ENCODE results near the gene ZBTB7C. TPM values are rescaled to one million over a fixed set of nuclear protein-coding genes. Genes with fewer than 3 reads are reported as not detected.
A peak's percentile ranks its signal among the peaks of the same experiment; 100 is the strongest.

ZBTB7C gene
- polyA plus RNA-seq, 1 donor: 1.7 TPM

DNA sequence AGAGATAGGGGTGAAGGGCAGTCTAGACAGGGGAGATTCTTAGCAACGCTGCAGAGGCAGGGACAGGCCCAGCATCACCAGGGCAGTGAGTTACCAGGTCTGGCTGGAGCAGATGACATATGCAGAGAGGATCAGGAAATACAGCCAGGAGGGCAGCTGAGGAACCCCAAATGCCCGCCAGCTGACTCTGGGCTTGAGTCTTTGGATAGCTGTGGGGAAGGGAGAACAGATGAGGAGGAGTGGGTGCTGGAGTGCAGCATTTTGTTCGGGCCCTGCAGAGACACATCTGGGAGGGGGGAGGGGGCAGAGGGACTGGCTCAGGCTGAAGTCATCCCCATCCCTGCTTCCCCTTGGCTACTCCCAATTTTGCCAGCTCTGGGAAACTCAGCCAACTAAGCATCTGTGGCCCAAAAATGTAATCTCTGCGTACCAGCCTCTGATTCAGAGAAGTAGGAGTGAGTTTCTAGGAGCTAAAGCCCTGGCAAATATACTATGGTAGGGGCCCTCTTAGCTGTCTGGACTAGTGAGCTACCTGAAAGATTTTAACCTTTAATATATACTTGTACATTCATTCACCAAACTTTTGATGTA is 214.5 kb downstream of the ZBTB7C start:
- DNase-seq: no peak
- no CpG with 5 or more reads among the region's 4 CpGs for WGBS (ENCODE audit: insufficient coverage, low lambda C conversion rate)
- no peak overlapping the region for H3K27ac ChIP-seq (ENCODE audit: low read length)
- H3K9me3 ChIP-seq (ENCODE audit: control insufficient read depth, low read depth, low read length): no peaks in the 10 kb centered on the region
- no peak overlapping the region for H3K4me3 ChIP-seq (ENCODE audit: low read length)
- no peaks in the 10 kb centered on the region for H3K36me3 ChIP-seq (ENCODE audit: control insufficient read depth, insufficient read depth, low read length)
- peaks cover 2% of the 10 kb centered on the region for H3K4me1 ChIP-seq (ENCODE audit: control insufficient read depth, insufficient read depth, low read length)
- peaks cover 7% of the 10 kb centered on the region for H3K27me3 ChIP-seq (ENCODE audit: control insufficient read depth, insufficient read depth, low read length)

DNA sequence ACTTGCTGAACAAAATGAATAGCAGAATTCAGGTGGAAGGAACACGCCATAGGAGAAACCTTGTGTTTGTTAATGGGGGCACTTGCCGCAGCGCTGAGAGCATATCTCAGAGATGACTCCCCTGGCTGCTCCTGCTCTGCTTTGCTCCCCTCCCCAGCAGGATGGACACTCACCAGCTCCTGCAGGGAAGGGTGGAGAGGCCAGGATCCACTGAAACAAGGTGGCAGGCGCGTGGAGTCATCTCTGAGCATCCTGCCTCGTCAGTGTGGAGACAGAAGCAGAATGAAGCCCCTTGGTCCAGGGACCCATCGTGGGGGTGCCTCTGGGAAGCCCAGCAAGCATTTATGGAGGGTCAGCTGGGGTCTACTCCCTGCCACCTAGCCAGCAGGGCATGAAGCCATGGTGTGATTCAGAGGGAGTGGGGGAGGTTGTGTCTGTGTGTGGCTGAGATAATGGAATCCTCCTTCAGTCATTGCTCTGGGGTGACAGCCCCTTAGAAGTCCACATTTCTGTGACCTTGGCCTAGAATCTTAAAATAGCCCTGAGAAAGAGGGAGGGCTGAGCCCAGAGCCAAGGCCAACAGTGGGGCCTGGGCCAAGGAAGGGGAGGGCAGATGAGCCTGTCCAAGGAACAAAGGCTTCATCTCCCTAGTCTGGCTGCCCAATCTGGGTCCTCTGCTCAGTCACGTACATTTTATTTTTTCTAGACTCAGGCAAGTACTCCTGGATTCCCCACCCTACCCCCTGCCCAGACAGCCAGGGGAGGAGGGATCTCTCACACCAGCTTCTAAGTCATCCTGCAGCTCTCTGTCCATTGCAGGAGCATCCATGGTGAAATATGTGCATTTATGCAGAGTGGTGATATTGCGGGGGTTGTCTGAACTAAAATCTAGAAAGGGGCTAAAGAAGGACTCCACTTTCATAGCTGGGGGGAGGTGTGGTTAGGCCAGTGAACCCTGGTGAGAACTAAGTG is 215.4 kb downstream of the ZBTB7C start:
- Histone ChIP-seq H3K4me3 (ENCODE audit: low read length) (no peak overlapping the region), H3K4me1 (ENCODE audit: control insufficient read depth, insufficient read depth, low read length) (no peaks in the 10 kb centered on the region), H3K36me3 (ENCODE audit: control insufficient read depth, insufficient read depth, low read length) (no peaks in the 10 kb centered on the region), H3K27me3 (ENCODE audit: control insufficient read depth, insufficient read depth, low read length) (peaks cover 7% of the 10 kb centered on the region), H3K9me3 (ENCODE audit: control insufficient read depth, low read depth, low read length) (no peaks in the 10 kb centered on the region), H3K27ac (ENCODE audit: low read length) (no peak overlapping the region)
- WGBS (ENCODE audit: insufficient coverage, low lambda C conversion rate): no CpG with 5 or more reads among the region's 9 CpGs
- DNase-seq: no peak

DNA sequence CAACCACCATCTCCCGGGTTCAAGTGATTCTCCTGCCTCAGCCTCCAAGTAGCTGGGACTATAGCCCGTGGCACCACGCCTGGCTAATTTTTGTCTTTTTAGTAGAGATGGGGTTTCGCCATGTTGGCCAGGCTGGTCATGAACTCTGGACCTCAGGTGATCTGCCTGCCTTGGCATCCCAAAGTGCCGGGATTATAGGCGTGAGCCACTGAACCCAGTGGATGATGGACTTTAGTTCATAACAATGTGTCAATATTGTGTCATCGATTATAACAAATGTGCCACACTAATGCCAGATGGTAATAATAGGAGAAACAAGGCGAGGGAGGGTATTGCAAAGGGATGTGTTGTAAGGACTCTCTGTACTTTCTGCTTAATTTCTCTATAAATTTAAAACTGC is 216.6 kb downstream of the ZBTB7C start:
- Histone ChIP-seq H3K36me3 (ENCODE audit: control insufficient read depth, insufficient read depth, low read length) (no peaks in the 10 kb centered on the region), H3K27me3 (ENCODE audit: control insufficient read depth, insufficient read depth, low read length) (peaks cover 2% of the 10 kb centered on the region), H3K4me3 (ENCODE audit: low read length) (no peak overlapping the region), H3K4me1 (ENCODE audit: control insufficient read depth, insufficient read depth, low read length) (no peaks in the 10 kb centered on the region), H3K27ac (ENCODE audit: low read length) (no peak overlapping the region), H3K9me3 (ENCODE audit: control insufficient read depth, low read depth, low read length) (no peaks in the 10 kb centered on the region)
- no CpG with 5 or more reads among the region's 8 CpGs for WGBS (ENCODE audit: insufficient coverage, low lambda C conversion rate)
- DNase-seq: no peak

DNA sequence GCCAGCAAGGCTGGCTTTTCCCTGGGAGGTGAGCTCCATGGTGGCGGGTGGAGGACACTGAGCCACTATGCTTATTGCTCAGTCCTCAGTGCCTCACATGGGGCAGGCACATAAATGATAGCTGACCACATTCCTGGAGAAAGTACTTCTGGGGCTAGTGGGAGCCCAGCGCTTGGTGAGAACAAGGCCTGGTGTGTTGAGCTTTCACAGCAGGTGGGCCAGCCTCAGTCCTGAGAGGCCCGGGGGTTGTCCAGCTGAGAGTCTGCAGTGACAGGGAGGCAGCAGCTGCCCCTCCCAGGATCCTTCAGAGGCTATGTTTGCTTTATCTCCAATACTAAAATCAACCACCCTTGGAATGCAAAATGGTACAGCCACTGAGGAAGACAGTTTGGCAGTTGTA is 217.7 kb downstream of the ZBTB7C start:
- DNase-seq: no peak
- no CpG with 5 or more reads among the region's 3 CpGs for WGBS (ENCODE audit: insufficient coverage, low lambda C conversion rate)
- Histone ChIP-seq H3K27me3 (ENCODE audit: control insufficient read depth, insufficient read depth, low read length) (no peaks in the 10 kb centered on the region), H3K36me3 (ENCODE audit: control insufficient read depth, insufficient read depth, low read length) (no peaks in the 10 kb centered on the region), H3K9me3 (ENCODE audit: control insufficient read depth, low read depth, low read length) (no peaks in the 10 kb centered on the region), H3K4me1 (ENCODE audit: control insufficient read depth, insufficient read depth, low read length) (no peaks in the 10 kb centered on the region), H3K4me3 (ENCODE audit: low read length) (no peak overlapping the region), H3K27ac (ENCODE audit: low read length) (no peak overlapping the region)

DNA sequence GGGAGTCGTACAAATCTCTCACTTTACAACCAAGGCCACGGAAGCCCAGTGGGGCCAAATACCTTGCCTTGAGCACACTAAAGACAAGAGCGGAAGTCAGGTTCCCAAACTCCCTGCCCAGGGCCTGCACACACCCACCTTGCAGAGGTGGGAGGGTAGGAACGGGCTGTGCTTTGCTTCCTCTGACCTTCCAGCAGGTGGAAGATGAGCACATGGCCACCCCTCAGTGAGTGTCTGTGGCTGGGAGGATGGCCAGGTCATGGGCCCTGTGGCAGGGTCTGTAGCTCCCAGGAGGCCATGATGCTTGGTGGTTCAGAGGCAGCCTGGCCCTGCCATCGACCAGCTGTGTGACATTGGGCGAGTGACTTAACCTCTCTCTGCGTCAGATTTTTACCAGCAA is 218.2 kb downstream of the ZBTB7C start:
- no peak for DNase-seq
- Histone ChIP-seq H3K27ac (ENCODE audit: low read length) (no peak overlapping the region), H3K36me3 (ENCODE audit: control insufficient read depth, insufficient read depth, low read length) (no peaks in the 10 kb centered on the region), H3K4me1 (ENCODE audit: control insufficient read depth, insufficient read depth, low read length) (no peaks in the 10 kb centered on the region), H3K4me3 (ENCODE audit: low read length) (no peak overlapping the region), H3K9me3 (ENCODE audit: control insufficient read depth, low read depth, low read length) (no peaks in the 10 kb centered on the region), H3K27me3 (ENCODE audit: control insufficient read depth, insufficient read depth, low read length) (no peaks in the 10 kb centered on the region)
- no CpG with 5 or more reads among the region's 7 CpGs for WGBS (ENCODE audit: insufficient coverage, low lambda C conversion rate)

DNA sequence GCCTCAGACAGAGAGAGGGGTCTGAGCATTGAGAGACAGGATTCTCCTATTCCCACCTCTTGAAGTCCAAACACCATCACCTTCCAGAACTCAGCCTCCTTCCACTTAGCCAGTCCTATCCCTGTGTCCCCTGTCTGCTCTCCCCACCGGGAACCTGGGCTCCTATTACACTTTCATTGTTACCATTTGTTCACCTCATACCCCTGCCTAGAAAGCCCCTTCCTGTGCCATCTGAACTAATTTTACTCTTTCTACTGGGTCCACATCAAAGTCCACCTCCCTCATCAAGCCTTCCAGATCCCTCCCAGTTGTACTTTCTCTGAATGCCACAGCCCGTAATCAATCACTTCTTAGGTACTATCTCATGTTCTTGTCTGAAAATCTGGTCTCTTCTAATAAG is 220.6 kb downstream of the ZBTB7C start:
- no peaks in the 10 kb centered on the region for H3K27me3 ChIP-seq (ENCODE audit: control insufficient read depth, insufficient read depth, low read length)
- no CpG with 5 or more reads among the region's 2 CpGs for WGBS (ENCODE audit: insufficient coverage, low lambda C conversion rate)
- H3K4me3 ChIP-seq (ENCODE audit: low read length): no peak overlapping the region
- no peak for DNase-seq
- no peak overlapping the region for H3K27ac ChIP-seq (ENCODE audit: low read length)
- H3K9me3 ChIP-seq (ENCODE audit: control insufficient read depth, low read depth, low read length): no peaks in the 10 kb centered on the region
- no peaks in the 10 kb centered on the region for H3K4me1 ChIP-seq (ENCODE audit: control insufficient read depth, insufficient read depth, low read length)
- no peaks in the 10 kb centered on the region for H3K36me3 ChIP-seq (ENCODE audit: control insufficient read depth, insufficient read depth, low read length)

DNA sequence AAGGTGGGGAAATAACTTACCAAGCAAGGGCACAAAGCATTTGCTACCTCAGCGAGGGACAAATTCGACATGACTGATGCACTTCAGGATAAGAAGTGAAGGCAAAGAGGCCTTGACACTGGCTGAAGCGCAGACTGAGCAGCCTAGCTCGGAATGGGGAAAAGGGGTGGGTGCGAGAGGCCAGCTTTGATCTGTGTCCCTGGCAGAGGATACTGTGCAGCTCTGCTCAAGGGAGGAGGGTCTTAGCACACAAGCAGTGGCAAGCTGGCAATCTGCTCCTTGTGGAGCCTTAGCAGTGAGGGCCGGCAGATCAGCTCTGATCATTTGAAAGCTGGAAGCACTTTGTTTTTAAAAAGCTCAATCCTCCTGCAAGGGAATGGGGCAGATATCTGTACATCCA is 222.3 kb downstream of the ZBTB7C start:
- no peak for DNase-seq
- WGBS (ENCODE audit: insufficient coverage, low lambda C conversion rate): 100% methylated on average over 2 of the region's 6 CpGs

DNA sequence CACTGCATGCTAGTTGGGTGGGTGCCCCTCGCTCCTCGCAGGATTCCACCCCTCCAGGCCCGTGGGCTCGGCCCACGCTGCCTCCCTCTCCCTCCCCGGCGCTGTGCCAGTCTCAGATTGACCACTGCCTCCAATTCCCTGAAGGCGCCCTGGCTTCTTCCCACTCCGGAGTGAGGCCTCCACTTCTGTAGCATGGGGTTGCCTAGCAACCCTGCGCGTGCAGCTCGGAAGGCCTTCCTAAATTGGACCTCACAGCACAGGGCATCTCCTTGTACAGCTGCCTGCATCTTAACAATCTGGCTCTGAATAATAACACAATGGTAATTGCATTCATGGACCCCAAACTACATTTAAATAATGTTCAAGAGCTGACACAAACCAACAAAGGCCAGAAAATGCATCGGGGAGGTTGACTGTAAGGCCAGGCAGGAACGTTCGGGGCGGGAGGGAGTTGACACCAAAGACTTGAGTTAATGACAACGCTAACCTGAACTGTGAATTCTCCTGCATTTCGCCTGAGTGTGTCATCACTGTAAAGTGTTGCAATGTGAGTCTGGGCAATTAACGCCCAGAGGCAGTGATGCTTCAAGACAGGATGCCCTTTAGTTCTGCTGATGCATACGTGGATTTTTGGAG is 222.9 kb downstream of the ZBTB7C start:
- Histone ChIP-seq H3K4me3 (ENCODE audit: low read length) (no peak overlapping the region), H3K27me3 (ENCODE audit: control insufficient read depth, insufficient read depth, low read length) (no peaks in the 10 kb centered on the region), H3K4me1 (ENCODE audit: control insufficient read depth, insufficient read depth, low read length) (peaks cover 7% of the 10 kb centered on the region), H3K27ac (ENCODE audit: low read length) (no peak overlapping the region), H3K9me3 (ENCODE audit: control insufficient read depth, low read depth, low read length) (no peaks in the 10 kb centered on the region), H3K36me3 (ENCODE audit: control insufficient read depth, insufficient read depth, low read length) (no peaks in the 10 kb centered on the region)
- DNase-seq: peak in 1 of 2 donors; percentile 43
- no CpG with 5 or more reads among the region's 20 CpGs for WGBS (ENCODE audit: insufficient coverage, low lambda C conversion rate)

More for the DNA sequence above, 222.3 kb downstream of the ZBTB7C start:
- Histone ChIP-seq H3K27ac (ENCODE audit: low read length) (no peak overlapping the region), H3K36me3 (ENCODE audit: control insufficient read depth, insufficient read depth, low read length) (no peaks in the 10 kb centered on the region), H3K27me3 (ENCODE audit: control insufficient read depth, insufficient read depth, low read length) (no peaks in the 10 kb centered on the region), H3K4me3 (ENCODE audit: low read length) (no peak overlapping the region), H3K4me1 (ENCODE audit: control insufficient read depth, insufficient read depth, low read length) (peaks cover under 1% of the 10 kb centered on the region), H3K9me3 (ENCODE audit: control insufficient read depth, low read depth, low read length) (no peaks in the 10 kb centered on the region)

DNA sequence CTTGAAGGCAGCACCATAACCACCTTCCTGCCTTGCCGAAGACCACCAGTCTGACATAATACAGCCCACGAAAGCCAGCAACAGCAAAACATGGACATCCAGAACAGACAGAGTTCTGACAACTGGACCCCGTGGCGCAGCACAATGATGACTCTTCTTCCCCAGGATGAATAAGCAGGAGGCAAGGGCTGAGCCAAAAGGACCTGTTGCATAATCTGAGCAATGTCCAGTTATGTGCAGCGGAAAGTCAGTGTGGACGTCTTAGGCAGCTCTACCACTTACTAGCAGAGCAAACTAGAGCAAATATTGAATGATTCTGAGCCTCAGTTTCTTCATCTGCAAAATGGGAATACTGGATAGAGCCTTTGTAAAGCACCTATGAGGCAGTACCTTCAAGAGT is 225.1 kb downstream of the ZBTB7C start:
- WGBS (ENCODE audit: insufficient coverage, low lambda C conversion rate): no CpG with 5 or more reads among the region's 6 CpGs
- peaks cover 12% of the 10 kb centered on the region for H3K4me1 ChIP-seq (ENCODE audit: control insufficient read depth, insufficient read depth, low read length)
- no peaks in the 10 kb centered on the region for H3K27me3 ChIP-seq (ENCODE audit: control insufficient read depth, insufficient read depth, low read length)

DNA sequence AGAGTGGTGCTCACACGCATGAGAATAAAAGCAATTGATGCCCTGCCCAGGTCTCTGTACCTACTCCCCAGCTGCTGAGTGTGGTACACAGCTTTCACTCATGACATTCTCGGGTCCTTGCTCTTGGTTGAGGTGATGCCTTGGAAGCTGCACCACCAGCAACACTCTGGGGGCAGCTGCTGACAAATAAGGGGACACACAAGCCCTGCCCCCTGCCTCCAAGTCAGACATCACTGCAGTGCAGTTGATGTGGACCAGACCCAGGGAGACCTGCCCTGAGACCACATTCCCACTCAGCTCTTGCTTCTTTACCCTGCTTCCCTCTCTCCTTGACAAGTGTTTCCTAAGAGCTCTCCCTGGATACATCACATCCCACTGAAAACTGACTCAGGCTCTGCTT is 225.6 kb downstream of the ZBTB7C start:
- no peaks in the 10 kb centered on the region for H3K27me3 ChIP-seq (ENCODE audit: control insufficient read depth, insufficient read depth, low read length)
- peaks cover 15% of the 10 kb centered on the region for H3K4me1 ChIP-seq (ENCODE audit: control insufficient read depth, insufficient read depth, low read length)
- no peaks in the 10 kb centered on the region for H3K9me3 ChIP-seq (ENCODE audit: control insufficient read depth, low read depth, low read length)
- H3K36me3 ChIP-seq (ENCODE audit: control insufficient read depth, insufficient read depth, low read length): no peaks in the 10 kb centered on the region
- no peak for DNase-seq
- no peak overlapping the region for H3K27ac ChIP-seq (ENCODE audit: low read length)
- no CpG with 5 or more reads among the region's 2 CpGs for WGBS (ENCODE audit: insufficient coverage, low lambda C conversion rate)
- no peak overlapping the region for H3K4me3 ChIP-seq (ENCODE audit: low read length)

More for the DNA sequence above, 225.1 kb downstream of the ZBTB7C start:
- H3K27ac ChIP-seq (ENCODE audit: low read length): no peak overlapping the region
- no peaks in the 10 kb centered on the region for H3K9me3 ChIP-seq (ENCODE audit: control insufficient read depth, low read depth, low read length)
- no peaks in the 10 kb centered on the region for H3K36me3 ChIP-seq (ENCODE audit: control insufficient read depth, insufficient read depth, low read length)
- no peak overlapping the region for H3K4me3 ChIP-seq (ENCODE audit: low read length)
- no peak for DNase-seq

Measured in large intestine (tissue), 3 donors.